SKM-1 (cell line): ENCODE data around the gene PSTPIP2.
"Not testable (repeated sequence)": the region's sequence is repeated elsewhere in the genome, so short reads cannot be mapped to it uniquely, and the experiment has no call there.

Experiments used
- DNase-seq: peaks from one replicate; lab custom pipeline; 2025; ENCODE audit not compliant: unreplicated experiment; lab: John Stamatoyannopoulos, UW

PSTPIP2 gene

DNA sequence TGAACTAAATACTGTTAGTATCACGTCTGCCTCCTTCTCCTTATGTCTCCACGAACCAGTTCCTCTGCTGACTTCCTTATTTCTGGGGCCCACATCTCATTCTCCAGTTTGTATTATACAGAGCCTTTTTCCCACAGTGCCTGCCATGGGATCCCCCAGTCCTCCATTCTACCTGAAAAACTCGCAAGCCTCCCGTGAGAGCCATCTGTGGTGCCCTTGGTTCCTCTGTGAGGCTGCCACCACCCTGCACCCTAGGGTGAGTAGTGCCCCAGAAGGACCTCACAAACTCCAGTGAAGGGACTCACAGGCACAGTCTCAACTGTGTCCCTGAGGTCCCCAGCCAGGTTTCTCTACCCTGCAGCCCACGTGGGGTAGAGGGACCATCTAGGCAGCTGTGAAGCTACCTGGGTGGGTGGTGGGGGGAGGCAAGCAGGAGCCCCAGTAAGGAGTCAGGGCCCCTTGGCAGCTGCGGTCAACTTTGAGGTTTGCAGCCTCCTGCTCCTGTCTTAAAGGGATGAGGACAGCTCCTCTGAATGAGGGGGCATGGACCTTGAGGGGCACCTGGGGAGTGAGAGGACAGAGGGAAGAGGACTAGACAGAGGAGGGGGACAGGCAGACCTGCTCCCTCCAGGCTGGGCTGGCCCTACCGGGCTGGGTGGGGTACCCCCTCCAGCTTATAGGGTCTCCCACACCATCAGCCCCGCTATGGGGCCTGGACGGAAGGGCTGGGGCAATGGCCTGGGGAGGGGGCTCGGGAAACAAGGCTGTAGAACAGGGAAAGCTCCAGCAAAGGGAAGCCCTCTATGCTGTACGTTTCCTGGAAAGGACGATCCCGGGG, 1.0 kb downstream of the PSTPIP2 start:
- DNase-seq = peak; percentile 90

DNA sequence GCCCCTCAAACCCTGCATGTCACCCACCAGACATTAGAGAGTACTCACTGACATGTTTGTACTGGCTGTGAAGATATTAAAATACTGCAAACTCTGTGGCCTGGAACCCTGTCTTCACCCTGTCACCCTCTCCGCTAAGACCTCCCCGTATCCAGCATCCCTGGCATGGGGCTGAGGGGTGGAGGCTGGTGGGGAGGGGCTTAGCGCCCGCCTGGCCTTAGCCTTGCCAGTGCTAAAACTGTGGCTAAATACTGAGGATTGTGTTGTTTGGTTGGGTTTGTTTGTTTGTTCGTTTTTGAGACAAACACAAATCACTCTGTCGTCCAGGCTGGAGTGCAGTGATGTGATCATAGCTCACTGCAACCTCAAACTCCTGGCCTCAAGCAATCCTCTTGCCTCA, 1.8 kb downstream of the PSTPIP2 start:
- no peak for DNase-seq

DNA sequence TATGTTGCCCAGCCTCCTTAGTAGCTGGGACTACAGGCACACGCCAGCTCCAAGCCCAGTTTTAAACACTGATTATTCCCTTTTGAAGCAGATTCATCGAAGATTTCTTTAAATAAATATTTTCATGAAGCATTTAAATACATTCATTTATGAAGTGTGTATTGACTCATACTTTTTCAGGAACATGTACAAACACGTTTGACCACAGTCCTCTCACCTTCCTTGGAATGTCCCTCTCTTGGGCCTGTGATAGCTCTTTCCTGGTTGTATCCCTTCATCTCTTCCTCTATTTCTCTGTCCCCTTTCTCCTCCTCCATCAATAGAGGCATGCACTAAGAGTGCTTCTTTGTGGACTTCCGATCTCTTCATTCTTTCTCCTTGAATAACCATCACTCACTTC, 2.5 kb downstream of the PSTPIP2 start:
- DNase-seq = no peak

DNA sequence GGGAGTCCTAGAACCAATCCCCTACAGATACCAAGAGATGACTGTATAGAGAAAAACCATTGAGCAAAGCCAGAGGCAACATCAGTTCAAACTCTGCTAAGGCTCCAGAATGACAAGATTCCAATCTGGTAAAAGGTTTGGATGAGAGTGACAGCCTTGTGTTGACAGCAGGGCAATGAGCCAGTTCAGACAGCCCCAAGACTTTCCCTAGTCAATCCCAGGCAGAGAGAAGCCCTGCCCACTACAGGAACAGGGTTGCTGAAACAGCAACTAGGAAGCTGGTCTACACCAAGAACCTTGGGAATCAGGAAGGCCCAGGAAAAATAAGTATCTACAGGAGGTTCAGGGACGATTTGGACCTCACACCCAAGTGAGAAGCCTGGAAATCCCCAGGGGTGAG, 3.3 kb downstream of the PSTPIP2 start:
- DNase-seq = no peak

DNA sequence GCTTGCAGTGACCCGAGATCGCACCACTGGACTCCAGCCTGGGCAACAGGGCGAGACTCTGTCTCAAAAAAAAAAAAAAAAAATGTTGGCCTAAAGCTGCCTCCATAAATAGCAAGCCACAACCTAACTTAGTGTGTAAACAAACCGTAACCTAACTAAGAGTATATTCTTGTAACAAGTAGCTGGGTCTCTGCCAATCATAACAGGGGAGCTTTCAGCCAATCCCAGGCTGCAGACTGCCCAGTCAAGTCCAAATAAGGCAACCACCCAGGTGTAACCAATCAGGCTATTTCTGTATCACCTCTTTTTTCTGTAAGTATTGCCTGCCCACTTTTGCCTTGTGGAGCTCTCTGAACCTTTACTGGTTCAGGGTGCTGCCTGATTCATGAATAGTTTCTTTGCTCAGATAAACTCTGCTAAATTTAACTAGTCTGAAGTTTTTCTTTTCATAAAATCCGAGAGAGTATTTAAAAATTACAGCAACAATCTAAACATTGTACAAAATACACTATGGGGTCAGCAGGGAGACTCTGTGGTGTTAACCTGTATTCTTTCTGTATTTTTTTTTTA, 4.5 kb downstream of the PSTPIP2 start:
- no peak for DNase-seq

DNA sequence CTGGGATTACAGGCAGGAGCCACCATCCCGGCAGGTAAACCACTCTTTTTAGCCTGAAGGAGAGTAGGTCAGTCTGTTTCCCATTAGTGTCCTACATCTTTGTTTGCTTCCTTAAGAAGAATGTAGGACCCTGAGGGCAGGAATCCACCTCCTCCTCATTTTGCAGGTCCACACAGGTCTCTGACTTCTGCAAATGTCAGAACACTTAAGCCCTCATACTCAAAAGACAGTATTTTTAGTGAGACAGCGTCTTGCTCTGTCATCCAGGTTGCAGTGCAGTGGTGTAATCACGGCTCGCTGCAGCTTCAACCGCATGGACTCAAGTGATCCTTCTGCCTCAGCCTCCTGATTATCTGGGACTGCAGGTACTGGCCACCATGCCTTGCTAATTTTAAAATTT, 9.3 kb downstream of the PSTPIP2 start:
- DNase-seq = no peak

DNA sequence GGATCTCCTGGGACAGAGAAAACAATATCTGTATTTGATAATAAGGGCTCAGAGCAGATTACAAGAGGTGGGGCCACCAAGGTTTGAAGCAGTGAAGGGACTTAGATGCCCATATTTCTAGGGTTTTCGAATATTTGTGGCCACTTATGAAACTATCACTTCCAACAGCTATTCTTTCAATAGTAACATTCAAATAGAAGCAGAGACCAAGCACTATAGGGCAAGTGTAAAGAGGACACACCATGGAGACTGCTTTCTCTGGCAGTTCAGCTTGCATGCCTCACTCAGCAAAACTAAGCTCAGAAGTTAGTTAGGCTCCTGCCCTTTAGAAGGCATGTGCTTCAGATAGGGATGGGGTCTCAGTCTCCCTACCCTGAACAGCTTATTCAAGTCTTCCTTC, 10.3 kb downstream of the PSTPIP2 start:
- DNase-seq = no peak

DNA sequence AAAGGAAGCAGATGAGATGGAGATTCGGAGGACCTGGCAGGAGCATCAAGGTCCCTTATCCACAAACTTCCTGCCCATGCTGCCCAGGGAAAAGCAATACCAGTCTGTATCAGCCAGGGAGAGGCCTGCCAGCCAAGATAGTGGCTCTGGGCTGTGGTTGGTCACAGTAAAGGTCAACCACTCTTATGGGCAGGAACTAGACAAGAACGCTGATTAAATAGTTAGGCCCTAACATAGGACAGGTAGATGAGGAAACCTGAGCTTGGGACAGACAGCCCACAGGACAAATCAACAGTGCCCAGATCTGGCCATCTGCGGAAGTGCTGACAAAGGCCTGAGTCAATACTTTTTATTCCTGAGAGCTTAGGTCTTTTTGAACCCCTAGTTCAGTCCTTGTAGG, 10.7 kb downstream of the PSTPIP2 start:
- DNase-seq = no peak

DNA sequence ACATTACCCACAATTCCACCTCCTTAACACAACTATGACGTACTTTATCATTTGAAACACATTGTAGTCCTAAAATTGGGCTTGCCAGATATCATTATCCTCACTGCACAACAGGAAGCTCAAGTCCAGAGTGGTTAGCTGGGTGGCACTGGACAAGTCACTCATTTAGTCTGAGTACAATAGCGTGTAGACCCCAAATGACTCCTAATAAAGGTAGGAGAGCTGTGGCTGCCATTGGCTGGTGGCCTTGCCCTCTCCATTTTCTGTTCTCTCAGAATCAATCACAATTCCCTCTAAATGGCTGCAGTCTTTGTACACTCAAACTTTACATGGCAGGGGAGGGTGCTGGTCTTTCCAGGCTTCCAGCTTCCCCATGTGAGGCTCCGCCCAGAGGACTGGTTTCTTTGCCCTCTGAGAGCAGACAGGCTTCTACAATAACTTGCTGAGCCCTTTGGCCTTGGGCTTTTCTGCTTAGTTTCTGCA, 11.7 kb downstream of the PSTPIP2 start:
- no peak for DNase-seq

DNA sequence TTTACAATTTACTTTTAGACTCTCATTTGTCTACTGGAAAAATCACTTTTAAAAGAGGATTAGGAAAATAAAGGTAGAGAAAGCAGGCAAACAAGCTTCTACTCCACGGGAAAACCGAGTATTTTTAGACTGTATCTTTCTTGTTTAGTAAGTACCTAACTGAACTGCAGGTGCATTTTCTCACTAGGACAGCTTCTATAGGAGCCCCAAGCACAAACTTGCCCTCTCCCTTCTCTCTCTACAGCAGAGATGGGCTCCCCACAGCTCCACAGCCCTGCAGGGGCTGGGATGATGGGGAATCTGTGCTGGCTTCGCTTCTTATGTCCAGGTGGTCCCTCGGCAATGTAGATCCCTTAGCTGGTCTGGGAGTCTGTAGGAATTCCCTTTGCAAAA, 16.2 kb downstream of the PSTPIP2 start:
- DNase-seq = no peak

DNA sequence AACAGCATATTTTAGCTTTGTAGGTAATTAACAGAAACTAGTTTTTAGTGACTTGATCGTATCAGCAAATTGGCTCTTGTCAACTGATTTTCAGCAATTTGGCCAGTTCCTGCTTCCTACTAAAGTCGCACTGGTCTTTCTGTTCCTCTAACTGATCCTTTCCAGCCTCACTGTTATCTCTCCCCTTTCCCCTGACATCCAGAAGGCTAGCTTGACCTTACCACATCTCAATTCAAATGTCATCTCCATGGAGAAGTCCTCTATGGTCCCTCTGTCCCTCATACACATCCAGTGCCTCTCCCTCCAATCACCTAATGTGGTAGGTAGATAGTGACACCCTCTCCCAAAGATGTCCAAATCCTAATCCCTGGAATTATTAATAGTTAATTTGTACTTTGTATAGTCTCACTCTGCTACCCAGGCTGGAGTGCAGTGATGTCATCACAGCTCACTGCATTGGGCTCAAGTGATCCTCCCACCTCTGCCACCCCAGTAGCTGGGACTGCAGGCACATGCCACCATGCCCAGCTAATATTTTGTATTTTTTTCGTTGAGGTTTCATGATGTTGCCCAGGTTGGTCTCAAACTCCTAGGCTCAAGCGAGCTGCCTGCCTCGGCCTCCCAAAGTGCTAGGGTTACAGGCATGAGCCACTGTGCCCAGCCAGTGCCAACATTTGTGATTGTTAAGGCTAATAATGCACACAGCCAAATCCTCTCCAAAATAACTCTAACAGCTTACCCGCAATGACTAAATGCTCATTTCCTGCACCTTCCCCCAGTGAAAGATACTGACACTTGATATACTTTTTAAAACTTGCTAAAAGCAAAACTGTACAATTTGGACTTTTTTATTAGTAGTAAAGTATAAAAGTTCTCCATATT, 16.9 kb downstream of the PSTPIP2 start:
- DNase-seq = no peak

DNA sequence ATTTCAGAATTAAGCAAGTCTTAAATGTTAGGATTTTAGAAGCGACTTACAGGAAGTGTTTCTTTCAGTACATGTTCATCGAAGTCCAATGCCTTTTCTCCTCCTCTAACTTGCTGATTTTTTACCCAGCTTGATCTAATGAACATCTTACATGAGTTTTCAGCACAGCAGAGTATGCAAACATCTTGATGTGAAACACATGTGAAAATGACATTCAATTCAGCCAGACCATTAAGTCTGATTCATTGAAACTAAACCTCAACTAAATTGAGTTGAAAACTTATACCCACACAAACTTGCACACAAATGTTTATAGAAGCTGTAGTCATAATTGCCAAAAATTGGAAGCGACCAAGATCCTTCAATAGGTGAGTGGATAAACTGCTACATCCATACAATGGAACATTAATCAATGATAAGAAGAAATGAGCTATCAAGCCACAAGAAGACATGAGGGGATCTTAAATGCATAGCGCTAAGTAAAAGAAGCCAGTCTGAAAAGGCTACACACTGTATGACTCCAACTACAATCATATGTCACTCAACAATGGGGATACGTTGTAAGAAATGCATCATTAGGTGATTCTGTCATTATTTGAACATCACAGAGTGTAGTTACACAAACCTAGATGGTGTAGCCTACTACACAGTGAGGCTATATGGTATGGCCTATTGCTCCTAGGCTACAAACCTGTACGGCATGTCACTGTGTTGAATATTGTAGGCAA, 18.5 kb downstream of the PSTPIP2 start:
- DNase-seq = no peak

DNA sequence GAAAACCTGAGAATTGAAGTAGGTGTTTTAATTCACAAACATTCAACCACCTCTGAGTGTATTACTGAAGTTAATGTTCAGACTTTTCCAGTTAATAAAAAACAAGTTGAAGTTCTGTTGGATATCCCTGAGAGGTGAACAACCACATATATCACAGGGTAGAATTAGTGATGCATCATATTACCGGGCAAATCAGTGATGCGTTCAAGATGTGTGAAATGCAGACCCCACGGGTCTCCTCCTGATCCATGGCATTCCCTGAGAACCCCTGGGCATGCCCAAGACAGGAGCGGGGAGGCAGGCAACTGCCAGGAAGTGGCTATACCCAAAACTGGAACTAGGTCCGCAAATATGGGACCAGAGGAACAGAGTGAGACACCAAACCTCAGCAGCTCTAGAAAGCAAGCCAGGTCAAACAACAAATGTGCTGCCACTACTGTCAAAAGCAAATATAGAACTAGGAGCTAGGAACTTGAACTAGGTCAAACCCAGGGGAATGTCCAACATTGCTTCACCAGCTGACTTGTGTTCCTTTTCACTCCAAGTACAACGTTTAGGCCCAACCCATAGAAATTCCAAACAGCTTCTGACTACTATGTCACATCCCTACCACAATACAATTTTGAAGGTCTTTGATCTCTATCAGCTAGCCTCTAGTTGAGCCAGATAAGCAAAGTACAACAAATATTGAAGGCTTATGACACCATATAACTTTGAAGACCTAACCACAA, 20.2 kb downstream of the PSTPIP2 start:
- DNase-seq = no peak

DNA sequence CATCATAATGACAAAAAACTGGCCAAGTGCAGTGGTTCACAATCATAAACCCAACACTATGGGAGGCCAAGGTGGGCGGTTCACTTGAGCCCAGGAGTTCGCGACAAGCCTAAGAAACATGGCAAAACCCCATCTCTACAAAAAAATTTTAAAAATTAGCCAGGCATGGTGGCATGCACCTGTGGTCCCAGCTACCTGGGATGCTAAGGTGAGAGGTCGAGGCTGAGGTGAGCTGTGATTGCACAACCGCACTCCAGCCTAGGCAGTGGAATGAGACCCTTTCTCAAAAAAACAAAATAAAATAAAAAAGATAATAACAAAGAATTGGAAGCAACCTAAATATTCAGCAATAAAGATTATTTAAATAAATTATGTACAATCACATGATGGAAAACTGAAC, 21.8 kb downstream of the PSTPIP2 start:
- no peak for DNase-seq

DNA sequence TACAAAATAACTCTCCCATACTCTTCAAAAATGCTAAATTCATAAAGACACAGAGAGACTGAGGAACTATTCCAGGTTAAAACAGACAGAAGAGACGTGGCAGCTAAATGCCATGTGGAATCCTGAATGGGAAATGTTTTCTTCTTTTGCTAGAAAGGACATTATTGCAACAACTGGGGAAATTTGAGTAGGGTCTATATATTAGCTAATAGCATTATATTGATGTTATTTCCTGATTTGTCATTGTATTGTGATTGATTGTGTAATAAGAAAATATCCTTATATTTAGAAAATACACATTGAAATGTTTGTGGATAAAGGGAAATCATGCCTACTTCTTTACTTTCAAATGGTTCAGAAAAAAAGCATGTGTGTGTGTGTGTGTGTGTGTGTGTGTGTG, 23.4 kb downstream of the PSTPIP2 start:
- no peak for DNase-seq

DNA sequence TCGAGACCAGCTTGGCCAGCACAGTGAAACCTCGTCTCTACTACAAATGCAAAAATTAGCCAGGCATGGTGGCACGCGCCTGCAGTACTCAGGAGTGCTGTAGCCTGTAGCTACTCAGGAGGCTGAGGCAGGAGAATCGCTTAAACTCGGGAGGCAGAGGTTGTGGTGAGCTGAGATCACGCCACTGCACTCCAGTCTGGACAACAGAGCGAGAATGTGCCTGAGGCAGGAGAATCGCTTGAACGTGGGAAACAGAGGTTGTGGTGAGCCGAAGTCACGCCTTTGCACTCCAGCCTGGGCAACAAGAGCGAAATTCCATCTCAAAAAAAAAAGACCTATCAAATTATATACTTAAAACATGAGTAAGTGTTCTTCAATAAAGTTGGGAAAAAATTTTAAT, 24.7 kb downstream of the PSTPIP2 start:
- not testable (repeated sequence) for DNase-seq

DNA sequence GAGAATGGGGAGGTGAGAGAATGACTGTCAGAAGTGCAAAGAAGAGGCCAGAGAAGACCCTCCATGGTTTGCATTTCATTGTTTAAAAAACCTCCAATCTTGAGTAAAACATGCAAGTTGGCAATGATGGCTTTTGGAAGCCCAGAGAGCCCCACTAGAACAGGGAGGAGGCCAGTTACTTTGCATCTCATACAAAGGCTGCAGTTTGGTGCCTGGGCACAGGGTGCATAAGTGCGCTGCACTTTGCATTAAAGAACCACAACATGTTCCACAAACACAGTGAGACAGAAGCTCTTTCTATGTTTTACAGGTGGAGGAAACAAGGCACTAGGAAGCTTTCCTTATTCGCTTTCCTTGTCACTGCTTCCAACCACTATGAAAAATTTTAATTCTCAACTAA, 25.4 kb downstream of the PSTPIP2 start:
- no peak for DNase-seq

DNA sequence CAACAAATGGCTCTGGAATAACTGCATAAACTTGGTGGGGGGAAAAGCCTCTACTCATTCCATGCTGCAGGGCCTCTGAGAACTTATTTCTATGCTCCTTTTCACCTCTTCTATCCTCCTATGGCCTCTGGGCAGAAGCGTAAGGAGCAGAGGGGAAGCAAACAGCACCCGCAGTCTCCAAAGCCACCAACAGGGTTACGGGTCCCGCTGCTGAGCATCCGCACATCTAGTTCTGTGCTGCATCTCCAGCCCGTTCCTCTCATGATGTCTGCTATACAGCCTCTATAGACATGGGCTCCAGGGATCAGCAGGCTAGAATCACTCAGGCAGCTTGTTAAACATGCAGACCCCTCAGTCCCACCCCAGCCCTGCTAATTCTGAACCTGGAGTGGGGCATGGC, 25.9 kb downstream of the PSTPIP2 start:
- DNase-seq = no peak

DNA sequence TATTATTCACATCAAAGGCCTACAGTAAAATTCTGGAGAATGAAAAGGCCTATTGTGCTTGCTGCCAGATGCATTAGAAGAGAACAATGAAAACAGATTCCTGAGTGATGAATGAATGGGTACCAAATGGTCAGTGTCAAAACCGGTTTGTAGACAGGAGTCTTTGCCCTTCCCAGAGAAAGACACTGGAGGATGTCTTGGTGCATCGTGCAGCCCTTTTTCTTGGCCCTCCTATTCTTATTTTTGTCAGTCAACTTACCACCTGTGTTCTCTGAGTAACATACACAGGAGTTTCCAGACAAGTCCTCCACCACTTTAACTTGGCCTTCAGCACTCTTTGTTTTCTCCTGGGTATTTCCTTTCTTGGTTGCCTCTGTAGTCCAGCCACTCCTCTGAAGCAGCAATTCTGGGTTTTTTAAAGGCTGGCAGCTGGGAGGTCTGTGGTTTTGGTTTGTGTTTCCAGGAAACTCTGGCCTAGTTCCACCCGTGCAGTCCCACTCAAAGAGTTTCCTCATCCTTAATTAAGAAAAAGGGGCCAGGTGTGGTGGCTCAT, 29.4 kb downstream of the PSTPIP2 start:
- no peak for DNase-seq

DNA sequence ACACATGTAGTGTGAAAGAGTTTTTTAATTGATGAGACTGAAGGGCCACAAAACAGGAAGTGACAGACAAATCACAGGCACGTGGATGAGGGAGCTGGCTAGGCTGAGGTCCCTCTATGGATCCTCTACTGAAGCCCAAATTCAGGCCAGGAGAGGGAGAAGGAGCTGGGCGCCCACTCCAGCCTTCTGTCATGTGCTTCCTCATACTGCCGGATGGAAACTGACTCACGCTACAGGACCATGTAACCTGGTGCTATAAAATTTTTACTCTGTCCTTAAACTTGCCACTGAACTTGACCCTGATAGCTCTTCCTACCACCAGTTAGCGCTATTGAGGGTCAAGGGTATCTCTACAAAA, 31.3 kb downstream of the PSTPIP2 start:
- no peak for DNase-seq
